GM13976 (cell line): ENCODE measurements around the gene GLIS1.

Source experiments
- DNase-seq: peaks from one replicate; pipeline ENCODE4 v3.0.0; 2012; ENCODE audit warnings: low spot score
- CTCF ChIP-seq: IDR thresholded peaks from 2 replicates; pipeline ENCODE4 v1.5.1; 2012; ENCODE audit warnings: borderline replicate concordance, mild to moderate bottlenecking; ENCODE audit not compliant: insufficient read depth; ENCODE audit errors: extremely low read depth, missing control alignments, control extremely low read depth
- in situ Hi-C: fragments of 300-500 bp; cut with MboI; formaldehyde crosslinking; loops from one replicate; pipeline ENCODE4 v1.12.0; 2022; ENCODE audit warnings: low sequenced_read_pairs, mixed read lengths, inconsistent platforms; ENCODE audit not compliant: unreplicated experiment

Gene GLIS1

GRCh38 chr1:53615101-53615500 is 123.9 kb downstream of the GLIS1 start:
- TF ChIP-seq CTCF = no peak
- in situ Hi-C loops = no loop called here

GRCh38 chr1:53614231-53615021 is 124.5 kb downstream of the GLIS1 start:
- TF ChIP-seq CTCF = no peak
- no peak for DNase-seq
- in situ Hi-C loops = no loop called here

More at GRCh38 chr1:53615101-53615500, 123.9 kb downstream of the GLIS1 start:
- no peak for DNase-seq

- TF ChIP-seq CTCF = no peak
- DNase-seq = no peak
- in situ Hi-C loops = no loop called here
Measured at GRCh38 chr1:53608676-53609075, 130.3 kb downstream of the GLIS1 start.

GRCh38 chr1:53608071-53608470 is 130.9 kb downstream of the GLIS1 start:
- in situ Hi-C loops = no loop called here
- no peak for TF ChIP-seq CTCF

GRCh38 chr1:53606651-53607051 is 132.3 kb downstream of the GLIS1 start:
- in situ Hi-C loops = no loop called here
- TF ChIP-seq CTCF = no peak
- DNase-seq = no peak

More at GRCh38 chr1:53608071-53608470, 130.9 kb downstream of the GLIS1 start:
- no peak for DNase-seq

GRCh38 chr1:53606197-53606596 is 132.8 kb downstream of the GLIS1 start:
- in situ Hi-C loops = no loop called here
- TF ChIP-seq CTCF = no peak
- no peak for DNase-seq
